Endometrium (tissue), 2 donors: ENCODE results near the gene TOP2A.

ENCODE experiments used
- FAIRE-seq: peaks from 2 replicates; lab custom pipeline; 2012; peaks lifted over from hg19 to GRCh38; lab: Jason Lieb, UNC
- donor health status: control.
- donor health status: control.

Gene TOP2A

DNA sequence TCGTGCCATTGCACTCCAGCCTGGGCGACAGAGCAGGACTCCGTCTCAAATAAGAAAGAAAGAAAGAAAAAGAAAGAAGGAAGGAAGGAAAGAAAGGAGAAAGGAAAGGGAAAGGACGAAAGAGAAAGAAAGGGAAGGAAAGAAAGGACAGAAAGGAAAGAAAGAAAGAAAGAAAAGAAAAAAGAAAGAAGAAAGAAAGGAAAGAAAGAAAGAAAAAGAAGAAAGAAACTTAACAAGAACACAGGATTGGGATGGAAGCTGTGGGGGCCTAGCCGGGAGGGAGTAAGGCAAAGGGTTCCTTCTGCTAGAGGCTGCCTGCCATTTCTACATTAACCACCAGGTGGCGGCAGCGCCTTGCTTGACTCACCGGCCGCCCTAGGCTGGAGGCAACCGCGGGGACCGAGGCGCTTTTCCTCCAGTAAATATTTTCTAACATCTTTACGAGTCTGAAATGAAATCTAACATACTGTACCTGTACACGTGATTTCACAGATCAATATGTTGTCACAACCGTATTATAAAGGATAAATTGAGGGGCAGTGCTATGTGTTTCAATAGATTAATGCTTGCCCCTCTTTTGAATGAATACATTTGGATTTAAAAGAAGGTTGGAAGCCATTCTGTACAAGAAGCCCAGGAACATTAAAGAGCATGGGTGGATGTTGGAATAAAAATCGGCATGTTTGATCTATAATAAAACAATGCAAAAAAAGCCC, 59.2 kb downstream of the TOP2A start:
- FAIRE-seq, result peak; percentile 86

GRCh38 chr17:40356990-40357881, 60.5 kb downstream of the TOP2A start:
- no peak for FAIRE-seq

DNA sequence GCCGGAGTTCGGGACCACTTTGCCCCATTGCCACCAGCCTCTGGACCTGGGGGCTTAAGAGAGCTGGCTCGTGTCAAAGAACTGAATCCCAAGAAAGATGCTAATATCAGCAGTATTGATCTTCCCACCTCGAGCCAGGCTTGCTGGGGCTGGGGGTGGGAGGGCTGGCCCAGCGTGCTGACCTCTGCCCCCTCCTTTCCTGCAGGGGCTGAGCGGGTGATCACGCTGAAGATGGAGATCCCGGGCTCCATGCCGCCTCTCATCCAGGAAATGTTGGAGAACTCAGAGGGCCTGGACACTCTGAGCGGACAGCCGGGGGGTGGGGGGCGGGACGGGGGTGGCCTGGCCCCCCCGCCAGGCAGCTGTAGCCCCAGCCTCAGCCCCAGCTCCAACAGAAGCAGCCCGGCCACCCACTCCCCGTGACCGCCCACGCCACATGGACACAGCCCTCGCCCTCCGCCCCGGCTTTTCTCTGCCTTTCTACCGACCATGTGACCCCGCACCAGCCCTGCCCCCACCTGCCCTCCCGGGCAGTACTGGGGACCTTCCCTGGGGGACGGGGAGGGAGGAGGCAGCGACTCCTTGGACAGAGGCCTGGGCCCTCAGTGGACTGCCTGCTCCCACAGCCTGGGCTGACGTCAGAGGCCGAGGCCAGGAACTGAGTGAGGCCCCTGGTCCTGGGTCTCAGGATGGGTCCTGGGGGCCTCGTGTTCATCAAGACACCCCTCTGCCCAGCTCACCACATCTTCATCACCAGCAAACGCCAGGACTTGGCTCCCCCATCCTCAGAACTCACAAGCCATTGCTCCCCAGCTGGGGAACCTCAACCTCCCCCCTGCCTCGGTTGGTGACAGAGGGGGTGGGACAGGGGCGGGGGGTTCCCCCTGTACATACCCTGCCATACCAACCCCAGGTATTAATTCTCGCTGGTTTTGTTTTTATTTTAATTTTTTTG, 61.6 kb downstream of the TOP2A start:
- no peak for FAIRE-seq

GRCh38 chr17:40355123-40355803, 62.4 kb downstream of the TOP2A start:
- FAIRE-seq, result no peak

DNA sequence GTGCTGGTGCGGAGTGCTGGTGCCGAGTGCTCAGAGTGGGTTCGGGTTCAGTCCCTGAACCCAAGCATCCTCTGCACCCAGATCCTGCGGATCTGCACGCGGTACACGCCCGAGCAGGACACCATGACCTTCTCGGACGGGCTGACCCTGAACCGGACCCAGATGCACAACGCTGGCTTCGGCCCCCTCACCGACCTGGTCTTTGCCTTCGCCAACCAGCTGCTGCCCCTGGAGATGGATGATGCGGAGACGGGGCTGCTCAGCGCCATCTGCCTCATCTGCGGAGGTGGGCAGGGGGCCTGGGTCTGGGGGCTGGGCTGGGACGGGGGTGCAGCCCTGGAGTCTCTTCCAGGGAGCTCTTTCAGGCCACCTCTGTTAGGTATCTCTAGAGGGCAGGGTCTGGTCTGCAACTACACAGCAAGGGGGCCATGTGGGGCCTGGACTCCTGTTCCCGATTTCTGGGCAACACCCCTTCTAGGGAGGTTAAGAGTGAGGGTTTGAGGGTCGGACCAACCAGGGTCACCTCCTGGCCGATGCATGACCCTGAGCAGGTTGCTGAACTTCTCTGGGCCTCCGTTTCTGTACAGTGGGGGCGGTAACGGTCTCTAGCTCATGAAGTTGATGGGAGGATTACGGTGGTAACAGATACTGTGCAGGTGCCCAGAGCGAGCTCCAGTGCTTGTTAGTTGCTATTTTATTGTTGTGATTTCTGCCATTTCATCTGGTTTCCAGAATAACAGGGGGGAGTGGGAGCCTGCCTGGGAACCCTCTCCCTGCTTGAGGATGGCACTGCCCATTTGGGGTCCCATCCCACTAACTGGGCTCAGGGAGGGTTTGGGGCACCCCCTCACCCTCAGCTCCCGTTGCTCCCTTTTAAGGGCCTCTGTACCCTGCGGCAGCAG, 63.2 kb downstream of the TOP2A start:
- no peak for FAIRE-seq

DNA sequence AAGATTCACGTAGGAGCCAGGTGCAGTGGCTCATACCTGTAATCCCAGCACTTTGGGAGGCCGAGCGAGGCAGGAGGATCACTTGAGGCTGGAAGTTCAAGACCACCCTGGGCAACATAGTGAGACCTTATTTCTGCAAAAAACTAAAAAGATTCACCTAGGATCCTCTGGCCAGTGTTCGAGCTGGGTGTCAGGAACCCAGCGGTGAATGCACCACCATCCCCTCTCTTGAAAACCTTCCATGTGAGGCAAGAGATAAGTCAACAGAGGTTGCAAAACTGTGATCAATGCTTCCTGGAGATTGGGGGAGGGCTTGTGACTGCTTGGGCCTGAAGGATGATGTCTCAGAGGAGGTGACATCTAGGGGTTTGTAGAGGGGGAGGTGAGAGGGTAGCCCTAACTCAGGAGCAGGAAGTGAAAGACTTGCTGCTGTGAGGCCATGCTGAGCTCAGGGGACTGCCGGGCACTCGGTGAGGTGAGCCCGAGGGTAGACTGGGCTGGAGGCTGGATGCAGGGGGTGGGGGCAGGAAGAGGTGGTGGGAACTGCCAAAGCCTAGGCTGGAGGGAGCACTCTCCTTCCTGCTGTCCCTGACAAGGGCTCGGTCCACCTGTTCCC, 64.8 kb downstream of the TOP2A start:
- no peak for FAIRE-seq

- no peak for FAIRE-seq
Measured at GRCh38 chr17:40352237-40352778, 65.4 kb downstream of the TOP2A start.

DNA sequence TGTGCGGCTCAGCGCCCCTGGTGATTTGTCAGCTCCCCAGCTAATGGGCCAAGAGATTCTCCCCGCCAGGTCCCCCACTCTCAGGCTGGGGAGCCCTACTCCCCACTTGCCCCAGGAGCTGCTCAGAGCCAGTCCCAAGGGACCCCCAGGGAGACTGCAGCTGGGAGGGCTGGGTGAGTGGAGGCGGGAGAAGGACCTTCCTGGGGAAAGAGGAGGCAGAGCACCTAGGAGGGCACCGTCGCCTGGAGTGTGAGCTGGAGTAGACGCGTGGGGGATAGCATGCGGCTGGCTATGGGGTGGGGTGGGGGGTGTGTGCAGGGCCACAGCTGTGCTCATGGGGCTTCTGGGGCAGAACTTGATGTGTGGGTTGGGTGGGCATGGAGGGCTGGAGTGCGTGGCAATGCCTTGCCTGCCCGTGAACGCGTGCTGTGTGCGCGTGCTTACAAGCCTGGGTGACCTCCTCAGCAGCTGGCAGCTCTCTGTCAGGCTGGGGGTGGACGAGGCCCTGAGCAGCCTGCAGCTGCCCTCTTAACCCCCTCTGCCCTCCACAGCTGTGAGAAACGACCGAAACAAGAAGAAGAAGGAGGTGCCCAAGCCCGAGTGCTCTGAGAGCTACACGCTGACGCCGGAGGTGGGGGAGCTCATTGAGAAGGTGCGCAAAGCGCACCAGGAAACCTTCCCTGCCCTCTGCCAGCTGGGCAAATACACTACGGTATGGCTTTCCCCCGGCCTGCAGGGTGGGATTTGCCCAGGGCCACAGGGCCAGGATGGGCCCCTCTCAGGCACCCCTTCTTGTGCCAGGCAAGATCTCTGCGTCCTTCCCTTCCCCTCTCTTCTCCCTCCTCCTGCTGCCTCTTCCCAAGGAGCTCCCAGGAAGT, 66.1 kb downstream of the TOP2A start:
- no peak for FAIRE-seq

DNA sequence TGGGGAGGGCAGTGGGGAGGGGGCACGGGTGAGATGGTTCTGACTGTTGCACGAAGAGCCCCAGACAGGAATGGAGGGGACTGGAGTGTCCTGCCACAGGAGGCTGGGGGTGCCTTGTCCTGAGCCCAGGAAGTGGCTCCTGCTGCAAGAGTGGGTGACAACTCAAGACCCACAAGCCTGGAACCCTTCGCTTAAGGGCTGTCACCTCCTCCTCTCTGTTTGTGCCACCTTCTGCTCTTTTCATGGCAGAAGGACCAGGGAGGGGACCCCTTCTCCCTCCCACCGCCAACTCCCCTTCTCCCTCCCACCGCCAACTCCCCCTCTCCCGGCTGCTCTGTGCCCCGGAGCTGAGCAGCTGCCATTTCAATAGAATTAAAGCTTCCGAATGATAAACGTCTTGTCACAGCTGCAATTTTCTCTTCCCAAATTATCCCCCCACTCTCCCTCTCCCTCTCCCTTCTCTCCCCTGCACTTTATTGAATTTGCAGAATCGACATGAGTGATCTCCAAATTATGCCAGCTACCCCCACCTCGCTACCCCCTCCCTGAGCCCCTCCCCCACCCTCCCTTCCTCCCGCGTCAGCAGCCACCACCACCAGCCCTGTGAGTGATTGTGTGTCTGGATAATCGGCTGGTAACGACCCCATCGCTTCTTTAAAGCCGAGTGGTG, 66.9 kb downstream of the TOP2A start:
- no peak for FAIRE-seq

- no peak for FAIRE-seq
Measured at GRCh38 chr17:40349895-40350688, 67.6 kb downstream of the TOP2A start.

GRCh38 chr17:40349477-40349894, 68.2 kb downstream of the TOP2A start:
- no peak for FAIRE-seq

DNA sequence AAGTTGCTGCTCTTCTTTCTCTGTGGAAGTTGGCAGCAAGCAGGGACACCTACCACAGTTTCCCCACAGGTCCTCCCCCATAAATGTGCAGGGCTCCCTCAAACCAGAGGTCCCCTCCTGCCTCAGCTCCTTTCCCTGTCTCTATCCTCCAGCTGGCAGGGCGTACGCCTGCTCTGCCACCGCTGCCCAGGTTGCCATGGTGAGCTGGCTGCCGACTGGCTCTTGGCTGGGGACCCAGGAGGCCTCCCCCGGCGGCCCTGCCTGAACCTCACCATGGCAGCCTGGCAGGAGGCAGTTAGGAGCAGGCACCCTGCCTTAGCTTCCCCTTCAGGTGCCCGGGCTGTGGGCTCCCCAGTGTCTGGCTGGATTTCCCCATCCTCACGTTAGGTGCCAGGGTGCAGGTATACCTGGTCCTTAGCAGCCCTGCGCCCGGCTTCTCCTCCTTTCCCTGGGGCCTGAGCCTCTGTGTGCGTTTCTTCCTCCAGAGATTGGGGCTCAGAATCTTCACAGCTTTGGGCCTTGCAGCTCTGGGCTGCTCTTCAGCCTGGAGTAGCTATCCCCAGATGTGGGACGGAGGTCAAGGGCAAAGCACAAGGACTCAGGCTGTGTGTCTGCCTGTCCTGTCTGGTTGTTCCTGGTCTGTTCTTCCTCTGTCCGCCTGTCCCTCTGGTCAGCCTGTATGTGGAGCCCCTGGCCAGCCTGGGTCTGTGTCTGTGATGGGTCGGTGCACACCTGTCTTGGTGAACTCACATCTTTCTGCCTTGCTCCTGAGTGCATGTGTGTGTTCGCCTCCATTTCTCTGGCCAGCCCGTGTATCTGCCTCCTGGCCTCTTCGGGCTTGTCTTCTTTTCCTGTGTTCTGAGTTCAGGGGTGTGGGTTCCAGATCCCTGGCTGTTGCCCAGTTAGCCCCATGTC, 68.9 kb downstream of the TOP2A start:
- FAIRE-seq, result no peak

- no peak for FAIRE-seq
Measured at GRCh38 chr17:40348136-40348504, 69.6 kb downstream of the TOP2A start.

DNA sequence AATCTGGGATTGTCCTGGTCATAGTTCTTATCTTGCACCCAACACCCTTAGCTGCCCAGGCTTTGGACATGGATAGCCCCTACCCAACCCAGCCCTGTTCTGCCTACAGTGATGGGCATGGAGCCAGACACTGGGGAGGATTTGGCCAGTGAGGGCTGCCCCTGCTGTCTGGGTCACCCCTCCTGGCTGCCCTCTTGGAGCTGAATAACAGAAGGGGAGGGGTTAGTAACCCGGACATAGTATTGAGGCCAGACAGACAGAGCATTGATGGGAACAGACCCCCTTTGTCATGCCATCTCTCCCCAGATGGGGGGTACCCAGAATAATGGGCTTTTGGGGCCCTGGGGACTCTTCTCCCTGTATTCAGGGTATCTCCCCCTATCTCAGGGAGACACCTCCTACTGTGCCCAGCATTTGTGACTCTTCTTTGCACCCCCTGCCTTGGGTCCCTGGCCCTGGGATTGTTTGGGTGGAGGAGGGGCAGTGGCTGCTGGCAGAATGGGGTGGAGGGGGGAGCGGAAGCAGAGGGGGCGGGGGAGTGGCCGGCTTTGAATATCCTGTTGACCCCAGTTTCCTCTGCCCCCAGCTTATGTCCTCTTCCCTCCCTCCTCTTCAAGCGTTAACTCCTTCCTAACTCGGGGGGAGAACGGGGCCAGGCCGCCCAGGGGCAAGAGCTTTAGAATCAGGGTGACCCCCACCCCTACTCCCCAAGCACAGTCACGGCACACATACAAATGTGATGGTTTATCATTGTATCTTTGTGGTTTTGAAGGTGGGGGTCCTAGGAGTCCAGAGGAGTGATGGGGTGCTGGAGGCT, 70.2 kb downstream of the TOP2A start:
- no peak for FAIRE-seq

DNA sequence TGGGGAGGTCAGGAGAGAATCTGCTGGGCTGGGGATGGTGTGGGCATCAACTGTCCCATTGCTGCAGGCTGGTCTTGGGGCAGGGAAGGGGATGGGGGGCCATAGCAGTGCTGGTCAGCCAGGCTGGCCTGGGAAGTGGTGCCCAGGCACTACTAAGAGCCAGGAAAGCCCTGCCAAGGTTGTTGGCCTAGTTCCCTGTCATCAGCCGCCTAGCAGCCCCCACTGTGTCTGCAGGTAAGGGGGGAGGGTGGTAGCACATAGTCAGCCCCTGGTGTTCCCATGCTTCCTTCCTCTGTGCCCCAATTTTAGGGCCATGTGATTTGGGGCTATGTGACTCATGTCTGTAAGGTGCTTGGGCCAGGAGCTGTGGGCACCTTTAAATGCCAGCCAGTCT, 70.9 kb downstream of the TOP2A start:
- no peak for FAIRE-seq
